Activated CD4-positive, alpha-beta T cell treated with anti-CD3 and anti-CD28 coated beads, Interleukin-10, Interleukin-2, amounts not matched to agents 100 ng/mL and 50 ng/mL, durations not matched to agents 16 hours and 8 hours (primary cell): ENCODE measurements around the gene C1orf167.

Experiments used
- DNase-seq: peaks from one replicate; pipeline ENCODE4 v3.0.0-alpha.2; 2020

Gene C1orf167

DNA sequence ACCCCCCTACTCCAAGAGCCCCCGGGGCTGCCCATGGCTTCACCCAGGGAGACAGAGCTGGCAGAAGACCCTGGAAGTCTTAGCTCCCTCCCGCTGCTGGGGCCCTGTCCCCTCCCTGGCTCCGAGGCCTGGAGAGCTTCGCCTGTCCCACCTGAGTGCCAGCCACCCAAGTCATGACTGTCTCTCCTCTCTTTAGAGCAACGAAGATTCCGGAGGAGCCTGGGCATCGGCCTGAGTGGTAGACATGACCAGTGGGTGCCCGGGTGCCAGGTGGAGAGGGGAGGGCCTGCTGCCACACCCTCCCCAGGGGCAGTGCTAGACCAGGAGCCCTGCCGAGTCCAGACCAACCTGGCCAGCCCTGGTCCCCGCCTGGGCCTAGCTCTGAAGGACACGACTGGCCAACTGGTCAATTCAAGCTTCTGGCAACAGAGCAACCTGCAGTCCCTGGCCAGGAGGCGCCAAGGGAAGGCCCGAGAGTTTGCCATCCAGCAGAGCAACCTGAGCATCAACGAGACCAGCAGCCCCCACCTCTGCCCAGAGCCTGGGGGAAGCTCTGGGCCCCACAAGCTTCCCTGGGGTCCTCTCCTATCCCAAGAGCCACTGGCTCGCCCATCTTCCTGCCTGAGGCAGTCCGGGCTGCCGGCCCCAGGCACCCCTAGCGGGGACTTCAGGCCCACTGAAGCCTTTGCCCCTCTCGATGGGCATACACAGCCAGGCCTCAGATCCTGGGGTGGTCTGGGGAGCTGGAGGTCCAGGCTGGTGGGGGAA is 3.9 kb downstream of the C1orf167 start:
- DNase-seq, result no peak

DNA sequence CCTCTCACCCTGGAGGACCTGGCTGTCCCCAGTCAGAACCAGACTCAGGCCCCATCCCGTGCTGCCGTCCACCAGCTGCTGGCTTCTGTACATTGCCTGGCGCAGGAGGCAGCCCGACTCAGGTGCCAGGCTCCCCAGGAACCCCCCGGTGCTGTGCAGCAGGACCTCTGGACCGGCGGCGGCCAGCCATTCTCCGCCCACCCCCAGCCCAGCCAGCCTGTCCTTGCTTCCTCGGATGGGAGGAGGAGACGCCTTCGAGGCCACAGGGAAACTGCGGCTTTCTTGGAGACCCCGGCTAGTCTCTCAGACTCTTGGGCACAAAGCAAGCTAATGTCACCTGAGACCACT is 4.4 kb downstream of the C1orf167 start:
- no peak for DNase-seq

DNA sequence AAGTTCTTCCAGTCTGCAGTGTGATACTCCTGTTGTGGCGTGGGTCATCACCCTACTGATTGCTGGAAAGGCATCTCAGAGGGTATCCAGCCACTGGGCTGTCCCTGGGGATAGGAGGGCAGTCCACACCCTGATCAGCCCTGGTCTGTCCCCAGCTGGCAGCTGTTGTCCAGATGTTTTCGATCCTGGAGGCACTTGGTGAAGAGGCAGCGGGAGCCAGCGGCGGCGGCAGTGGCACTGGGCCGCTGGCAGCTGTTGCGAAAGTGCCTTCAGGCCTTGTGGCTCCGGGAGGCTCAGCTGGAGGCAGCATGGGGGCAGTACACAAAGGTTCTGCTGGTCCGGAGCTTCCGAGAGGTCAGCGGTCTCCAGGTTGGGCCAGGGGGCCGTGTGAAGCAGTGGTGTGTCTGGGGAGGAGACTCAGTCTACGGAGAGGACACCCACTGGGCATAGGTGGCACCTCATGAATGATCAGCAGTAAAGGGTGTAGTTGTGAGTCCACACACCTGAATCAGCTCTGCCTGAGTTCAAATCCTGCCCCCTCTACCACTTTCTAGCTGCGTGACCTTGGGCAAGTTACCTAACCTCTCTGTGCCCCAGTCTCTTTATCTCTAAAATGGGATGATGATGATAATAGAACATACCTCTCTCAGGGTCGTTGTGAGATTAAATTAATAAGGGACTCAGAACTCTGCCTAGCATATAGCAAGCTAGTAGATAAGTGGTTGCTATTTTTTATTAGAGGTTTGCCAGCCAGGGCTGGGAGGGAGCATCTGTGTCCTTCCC is 6.1 kb downstream of the C1orf167 start:
- no peak for DNase-seq

DNA sequence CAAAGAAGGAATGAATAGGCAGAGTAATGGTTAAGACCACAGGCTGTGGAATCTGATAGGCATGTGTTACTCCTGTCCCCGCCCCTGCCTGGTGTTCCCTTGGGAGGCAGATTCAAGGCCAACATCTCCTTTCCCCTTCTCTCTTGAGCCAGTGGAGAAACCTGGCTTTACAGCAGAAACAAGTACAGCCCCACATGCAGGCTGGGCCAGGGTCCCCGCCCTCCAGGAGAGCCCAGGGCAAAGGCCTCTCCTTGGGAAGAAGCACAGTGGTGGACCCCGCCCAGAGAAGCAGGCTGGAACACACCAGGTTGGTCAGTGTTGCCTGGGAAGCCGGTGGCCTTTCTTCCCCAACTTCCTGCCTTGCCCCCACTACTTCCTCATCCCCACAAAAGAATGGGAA is 6.8 kb downstream of the C1orf167 start:
- no peak for DNase-seq

DNA sequence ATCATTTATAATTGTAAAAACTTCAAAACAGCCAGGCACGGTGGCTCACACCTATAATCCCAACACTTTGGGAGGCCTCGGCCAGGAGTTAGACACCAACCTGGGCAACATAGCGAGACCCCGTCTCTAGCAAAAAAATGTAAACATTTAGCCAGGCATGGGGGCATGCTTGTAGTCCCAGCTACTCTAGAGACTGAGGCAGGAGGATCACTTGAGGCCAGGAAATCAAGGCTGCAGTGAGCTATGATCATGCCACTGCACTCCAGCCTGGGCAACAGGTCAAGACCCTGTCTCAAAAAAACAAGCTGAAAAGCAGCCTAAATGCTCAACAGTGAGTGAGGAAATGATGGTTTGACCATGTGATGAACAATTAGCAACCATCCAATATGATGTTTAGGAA is 7.3 kb downstream of the C1orf167 start:
- DNase-seq, result no peak

DNA sequence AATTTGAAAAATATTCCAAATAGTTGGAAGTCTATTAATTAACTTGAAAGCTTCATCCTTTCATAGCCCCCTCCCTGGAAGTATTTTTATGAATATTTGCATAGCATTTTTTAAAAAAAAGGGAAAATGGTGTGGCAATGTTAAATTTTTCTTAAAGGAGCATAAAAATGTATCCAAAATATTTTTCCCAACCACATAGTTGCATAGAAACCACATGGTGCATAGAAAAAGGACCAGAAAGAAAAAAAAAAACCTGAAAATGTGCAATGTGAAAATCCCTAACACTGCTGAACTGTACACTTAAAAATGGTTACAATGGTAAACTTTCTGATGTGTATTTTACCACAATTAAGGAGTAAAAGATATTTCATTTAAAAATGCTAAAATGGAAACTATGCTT is 8.0 kb downstream of the C1orf167 start:
- DNase-seq, result no peak

DNA sequence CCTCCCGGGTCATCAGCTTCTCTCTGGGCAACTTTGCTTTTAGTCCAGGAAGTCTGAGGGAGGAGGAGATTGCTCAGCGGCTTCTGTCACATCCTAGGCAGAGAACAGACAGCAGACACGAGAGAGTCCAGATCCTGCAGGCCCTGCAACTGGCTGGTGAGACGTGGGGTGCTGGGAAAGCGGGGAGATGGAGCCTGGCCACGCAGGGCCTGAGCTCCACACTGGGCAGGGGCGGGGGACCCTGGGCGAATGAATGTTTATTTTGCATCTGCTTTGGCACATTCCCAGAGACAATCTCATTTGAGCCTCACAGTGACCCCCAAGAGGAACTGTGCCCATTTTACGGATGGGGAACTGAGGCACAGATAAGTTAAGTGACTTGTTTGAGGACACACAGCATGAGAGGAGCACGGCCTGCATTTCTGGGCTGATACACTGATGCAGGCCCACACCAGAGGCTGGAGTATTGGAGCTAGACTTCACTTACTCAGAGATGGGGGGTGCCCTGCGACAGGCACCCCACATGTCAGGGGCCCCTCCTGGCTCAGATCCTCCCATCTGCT is 9.6 kb downstream of the C1orf167 start:
- no peak for DNase-seq

DNA sequence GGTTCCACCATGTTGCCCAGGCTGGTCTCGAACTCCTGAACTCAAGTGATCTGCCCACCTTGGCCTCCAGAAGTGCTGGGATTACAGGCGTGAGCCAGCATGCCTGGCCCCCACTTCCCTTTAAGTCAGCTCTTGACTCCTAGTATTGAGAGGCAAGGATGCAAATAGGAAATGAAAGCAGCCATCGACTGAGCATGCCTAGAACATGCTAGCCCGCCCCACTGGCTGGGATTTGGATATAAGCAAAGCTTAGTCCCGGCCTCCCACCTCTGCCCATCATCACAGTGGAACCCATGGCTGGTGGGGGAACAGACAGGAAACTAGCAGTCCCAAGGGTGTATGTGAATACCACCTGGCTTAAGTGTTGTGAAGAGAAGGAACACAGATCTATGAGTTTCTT is 10.5 kb downstream of the C1orf167 start:
- no peak for DNase-seq

DNA sequence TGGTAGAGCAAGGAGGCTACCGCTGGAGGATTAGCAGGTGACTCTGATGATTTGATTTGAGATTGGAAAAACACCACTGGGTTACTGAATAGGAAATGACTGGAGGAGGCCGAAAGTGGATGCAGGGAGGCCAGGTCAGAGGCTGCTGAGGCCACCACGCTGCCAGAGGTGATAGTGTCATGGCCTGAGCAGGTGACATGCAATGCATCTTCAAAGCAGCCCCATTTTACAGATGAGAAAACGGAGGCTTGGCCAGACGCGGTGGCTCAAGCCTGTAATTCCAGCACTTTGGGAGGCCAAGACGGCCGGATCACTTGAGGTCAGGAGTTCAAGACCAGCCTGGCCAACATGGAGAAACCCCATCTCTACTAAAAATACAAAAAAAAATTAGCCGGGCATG is 12.8 kb downstream of the C1orf167 start:
- no peak for DNase-seq

DNA sequence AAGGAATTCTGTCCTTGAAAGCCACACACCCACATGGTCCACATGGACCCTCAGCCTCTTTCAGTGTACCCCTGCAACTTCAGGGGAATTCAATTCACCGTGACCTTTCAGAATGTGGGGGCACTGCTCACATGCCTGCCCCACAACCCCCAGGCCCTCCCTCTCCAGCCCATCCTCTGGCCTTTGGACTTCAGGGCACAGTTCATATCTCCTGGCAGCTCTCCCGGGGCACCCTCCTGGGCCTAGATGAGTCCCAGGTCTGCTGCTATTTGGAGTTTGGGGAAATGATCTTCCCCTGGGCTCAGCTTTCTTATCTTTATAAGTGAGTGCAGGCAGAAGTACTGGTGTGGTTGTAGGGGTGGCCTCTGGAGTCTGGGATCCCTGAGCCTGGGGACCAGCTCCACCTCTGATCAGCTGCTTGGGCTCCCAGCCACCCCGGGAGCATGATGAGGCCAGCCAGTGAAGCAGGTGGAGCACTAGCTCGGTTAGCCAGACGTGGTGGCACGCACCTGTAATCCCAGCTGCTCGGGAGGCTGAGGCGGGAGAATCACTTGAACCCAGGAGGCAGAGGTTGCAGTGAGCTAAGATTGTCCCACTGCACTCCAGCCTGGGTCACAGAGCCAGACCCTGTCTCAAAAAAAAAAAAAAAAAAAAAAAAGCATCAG is 15.8 kb downstream of the C1orf167 start:
- no peak for DNase-seq

DNA sequence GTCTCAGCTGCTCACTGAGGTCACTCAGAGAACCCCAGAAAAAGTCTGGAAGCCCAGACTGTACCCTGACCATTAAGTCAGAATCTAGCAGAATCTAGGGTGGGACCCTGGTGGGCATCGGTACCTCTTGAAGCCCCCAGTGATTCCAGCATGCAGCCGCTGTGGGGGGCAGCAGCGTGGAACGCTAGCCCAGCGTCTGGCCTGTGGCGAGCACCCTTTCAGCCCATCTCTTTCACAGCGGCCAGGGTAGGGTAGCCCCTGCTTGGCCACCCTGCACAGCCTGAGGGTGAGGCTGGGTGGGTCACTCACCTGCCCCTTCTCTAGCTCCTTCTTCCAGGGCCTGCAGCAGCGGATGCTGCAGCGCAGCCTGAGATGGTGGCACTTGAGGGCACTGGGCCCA is 16.3 kb downstream of the C1orf167 start:
- DNase-seq, result no peak

DNA sequence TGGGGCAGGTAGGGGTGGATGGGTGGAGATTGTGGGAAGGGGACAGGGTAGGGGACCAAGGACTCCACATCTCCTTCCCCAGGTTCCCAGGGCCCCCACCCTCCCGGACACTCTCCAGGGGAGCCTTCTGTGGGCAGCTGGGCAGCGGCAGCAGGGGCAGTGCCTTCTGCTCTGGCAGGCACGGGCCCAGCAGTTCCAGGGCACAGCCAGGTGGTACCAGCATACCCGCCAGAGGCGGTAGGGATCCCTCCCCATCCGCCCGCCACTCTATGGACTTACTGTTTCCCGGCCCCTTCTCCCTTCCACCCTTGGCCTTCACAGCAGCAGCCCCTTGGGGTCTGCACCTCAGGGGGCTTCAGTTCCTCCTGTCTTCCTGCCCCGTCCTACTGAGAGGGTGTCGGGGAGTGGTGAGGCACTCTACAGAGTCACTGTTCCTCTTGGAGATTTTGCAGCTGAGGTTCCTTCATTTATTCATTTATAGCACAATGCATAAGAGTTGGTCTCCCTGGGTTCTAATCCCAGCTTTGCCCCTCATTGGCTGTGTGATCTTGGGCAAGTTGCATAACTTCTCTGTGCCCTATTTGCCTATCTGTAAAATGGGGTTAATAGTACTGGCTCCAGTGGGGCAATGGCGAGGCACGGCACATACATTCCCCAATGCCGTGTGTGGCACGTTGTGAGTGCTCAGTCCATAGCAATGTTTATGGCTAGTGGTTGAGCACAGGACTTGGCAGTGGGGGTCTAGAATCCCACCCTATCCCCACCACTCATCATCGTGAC is 17.0 kb downstream of the C1orf167 start:
- no peak for DNase-seq

DNA sequence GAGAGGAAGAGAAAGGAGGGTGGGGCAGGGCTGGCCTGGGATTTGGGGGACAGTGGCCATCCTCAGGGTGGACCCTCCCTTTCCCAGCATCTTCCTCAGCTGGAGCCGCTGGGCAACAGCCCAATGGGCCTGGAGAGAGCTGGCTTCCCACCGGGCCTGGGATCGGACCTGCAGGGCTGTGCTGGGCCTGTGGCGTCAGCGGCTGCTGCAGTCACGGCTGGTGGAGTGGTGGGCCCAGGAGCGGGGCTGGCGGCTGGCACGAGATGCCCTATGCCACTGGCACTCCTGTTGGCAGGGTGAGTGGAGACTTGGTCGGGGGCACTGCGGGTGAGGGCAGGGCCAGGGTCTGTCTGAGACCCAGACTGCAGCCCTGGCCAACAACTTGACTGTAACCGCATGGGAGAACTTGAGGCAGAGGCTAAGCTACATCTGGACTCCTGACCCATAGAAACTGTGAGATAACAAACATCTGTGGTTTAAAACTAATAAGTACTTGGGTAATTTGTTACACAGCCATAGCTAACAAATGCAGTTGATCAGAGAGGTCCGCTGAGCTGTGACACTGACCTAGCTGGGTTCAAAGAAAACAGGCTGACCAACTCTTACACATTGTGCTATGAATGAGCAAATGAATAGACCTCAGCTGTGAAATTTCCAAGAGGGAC is 17.9 kb downstream of the C1orf167 start:
- DNase-seq, result no peak

DNA sequence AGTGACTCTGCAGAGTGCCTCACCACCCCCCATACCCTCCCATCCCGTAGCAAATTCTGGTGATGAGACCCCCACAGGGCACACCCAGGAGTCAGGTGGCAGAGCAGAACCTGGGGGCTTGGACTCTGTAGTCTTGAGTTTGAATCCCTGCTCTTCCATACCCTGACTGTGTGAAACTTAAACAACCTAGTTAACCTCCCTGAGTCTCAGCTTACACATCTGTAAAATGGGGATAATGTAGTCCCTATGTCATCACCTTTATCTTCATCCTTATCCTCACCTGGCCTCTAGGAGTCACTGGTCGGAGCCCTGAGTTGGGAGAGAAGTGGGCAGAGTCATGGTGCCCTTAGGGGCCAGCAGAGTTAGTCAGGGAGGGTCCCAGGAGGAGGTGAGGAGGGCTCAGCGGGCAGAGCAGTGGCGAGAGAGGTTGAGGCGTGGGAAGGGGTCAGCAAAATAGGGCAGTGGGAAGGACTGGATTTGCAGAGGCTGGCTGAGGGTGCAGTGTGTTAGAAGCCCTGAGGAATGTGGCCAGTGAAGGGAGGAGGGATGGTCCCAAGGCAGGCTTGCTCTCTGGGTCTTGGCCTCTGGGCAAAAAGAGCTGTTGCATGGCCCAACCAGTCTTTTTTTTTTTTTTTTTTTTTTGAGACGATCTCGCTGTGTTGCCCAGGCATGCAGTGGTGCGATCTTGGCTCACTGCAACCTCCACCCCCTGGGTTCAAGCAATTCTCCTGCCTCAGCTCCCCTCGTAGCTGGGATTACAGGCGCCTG is 18.6 kb downstream of the C1orf167 start:
- no peak for DNase-seq

DNA sequence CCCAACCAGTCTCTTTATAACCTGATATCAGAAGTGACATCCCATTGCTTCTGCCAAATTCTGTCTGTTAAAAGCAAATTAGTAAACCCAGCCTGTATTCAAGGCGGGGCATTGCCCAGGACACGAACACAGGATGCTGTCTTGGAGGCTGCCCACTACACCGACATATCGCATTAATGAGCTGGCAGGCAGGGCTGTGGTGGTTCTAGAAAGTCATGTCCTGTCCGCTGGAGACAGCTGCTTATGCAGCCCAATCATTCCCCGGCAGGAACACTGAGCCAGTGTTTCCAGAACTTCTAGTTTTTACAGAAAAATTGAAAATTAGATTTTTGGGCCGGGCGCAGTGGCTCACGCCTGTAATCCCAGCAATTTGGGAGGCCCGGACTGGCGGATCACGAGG is 19.3 kb downstream of the C1orf167 start:
- DNase-seq, result no peak

DNA sequence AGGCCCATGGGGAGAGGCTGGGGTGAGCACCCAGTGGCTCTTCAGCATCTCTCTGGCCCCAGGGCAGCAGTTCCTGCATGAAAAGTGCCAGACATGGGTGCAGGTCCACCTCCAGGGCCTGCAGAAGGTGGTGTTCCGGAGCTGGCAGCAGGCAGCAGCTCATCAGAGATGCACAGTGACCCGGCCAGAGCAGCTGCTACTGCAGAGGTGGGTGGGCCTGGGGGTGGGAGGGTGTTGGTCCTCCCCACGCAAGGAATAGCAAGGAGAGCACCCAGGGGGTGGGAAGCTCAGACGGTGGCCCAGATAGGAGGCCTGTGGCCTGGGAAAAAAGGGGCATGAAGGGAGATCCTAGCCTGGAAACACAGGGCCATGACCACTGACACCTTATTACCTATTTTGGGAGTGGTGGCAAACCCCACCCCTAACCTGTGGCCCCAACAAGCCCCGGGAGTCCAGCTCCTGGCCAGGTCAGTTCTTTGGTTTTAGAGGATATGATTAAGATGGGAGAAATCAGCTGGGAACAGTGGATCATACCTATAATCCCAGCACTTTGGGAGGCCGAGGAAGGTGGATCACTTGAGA is 20.2 kb downstream of the C1orf167 start:
- DNase-seq, result no peak

DNA sequence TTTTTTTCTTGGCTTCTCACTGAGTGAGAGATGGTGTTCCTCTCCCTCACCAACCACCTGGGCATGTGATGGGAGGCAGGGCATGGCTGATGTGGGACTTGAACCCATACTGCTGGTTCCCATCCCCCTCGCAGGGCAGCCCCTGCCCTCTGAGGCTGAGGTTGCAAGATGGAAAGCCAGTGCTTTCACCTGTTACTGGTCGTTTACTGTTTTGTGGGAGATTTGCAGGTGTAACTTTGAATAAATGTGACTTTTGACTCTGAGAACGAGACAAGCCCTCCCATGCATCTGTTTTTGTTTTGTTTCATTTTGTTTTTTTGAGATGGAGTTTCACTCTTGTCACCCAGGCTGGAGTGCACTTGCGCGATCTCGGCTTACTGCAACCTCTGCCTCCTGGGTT is 21.6 kb downstream of the C1orf167 start:
- DNase-seq, result no peak

DNA sequence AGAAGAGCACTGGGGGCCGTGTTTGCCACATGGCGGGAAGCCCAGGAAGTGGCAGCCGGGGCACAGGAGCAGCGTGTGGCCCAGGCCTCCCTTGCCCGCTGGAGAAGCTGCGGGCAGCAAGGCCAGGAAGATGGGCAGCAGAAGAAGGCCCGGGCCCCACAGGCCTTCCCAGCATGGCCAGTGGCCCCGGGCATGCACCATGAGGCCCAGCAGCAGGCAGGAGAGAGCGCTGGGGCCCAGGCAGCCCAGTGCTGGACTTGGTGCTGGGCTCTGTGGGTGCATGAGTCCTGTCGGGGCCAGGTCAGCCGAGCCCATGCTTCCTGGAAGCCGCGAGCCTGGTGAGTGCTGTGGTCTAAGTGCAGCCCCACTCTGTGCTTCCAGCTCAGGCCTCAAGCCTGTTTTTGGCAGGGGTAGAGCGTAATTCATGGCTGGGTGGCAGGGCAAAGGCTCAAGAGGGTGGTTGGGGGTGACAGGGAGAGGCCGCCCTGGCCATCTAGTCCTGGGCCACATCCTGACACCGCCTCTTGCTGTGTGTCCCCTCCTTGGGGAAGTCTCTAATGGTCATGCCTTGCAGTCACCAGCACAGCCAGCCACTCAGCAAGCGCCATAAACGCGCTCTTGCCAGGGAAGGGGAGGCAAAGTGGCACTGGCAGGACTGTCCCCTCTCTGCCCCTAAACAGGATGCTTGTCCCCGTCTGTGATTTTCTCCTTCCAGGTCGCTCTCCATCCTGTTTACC is 22.4 kb downstream of the C1orf167 start:
- no peak for DNase-seq

DNA sequence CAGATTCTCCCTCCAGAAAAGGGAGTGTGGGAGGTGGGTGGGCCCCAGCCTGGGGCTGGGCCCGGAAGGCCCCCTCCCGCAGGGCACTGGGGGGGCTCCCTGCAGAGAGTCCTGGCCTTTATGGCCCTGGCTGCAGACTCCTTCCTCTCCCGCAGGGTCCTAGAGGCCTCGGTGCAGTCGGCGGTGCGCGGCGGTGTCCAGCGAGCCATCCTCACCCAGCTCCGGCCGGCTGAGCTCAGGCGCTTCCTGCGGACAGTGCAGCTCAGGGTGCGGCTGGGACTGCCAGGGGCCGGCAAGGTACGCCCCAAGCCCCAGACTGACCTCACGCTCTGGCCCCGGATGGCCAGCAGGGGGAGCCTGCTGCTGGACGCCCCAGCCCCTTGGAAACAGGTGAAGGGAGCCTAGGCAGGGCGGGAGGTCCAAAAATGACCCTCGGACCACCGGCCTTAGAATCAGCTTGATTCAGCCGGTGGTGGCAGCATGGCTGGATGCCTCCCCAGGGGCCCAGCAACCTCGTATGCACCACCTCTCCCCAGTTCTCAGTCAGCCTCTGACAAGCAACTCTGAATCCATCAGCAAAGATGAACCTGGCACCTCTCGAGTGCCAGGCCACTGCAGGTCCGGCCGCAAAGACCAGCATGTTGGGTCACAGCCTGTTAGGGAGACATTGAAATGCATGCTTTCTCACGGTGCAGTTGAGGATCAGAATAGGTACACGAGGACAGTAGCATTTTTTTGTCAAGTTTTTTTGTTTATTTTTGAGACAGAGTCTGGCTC is 23.2 kb downstream of the C1orf167 start:
- peak; percentile 45 for DNase-seq

DNA sequence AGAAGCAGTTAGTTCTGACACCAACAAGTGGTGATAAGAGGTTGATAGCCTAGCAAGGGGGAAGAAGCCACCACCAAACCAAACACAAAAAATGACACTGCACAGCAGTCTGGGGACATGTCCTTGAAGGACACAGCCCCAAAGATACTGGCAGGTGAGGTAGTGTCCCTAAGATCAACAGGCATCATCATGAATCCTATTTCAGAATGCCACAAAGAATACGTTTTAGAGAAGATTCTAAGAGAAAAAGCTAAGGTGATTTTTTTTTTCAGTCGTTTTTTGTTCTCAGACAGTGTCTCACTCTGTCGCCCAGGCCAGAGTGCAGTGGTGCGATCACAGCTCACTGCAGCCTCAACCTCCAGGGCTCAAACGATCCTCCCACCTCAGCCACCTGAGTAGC is 24.2 kb downstream of the C1orf167 start:
- DNase-seq, result no peak
